ENCODE data around the gene BCAR3.
"Not testable (repeated sequence)": the region's sequence is repeated elsewhere in the genome, so short reads cannot be mapped to it uniquely, and the experiment has no call there.

The BCAR3 gene

DNA sequence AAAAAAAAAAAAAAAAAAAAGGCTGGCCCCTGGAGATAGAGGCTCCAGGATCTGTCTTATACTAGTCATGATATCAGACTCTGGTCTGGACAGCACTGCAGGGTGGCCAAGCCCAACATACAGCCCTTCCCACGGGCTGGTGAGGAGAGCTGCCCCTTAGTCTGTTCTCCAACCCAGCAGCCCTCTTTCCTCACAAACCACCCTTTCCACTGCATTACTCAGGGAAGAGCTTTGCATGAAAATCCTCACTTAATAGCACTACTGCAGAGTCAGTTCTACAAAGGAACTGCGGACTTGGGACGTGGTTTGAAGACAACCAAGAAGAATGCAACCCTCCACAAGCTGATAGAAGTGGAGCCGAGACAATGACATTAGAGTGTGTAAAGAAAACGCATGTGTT, 5.7 kb downstream of the BCAR3 start:
- TF ChIP-seq CTCF (IDR thresholded peaks at IDR 0.05) (no peak), ZFX (IDR thresholded peaks at IDR 0.05; ENCODE audit: borderline replicate concordance) (no peak)
- no peak overlapping the region for H3K27ac ChIP-seq

GRCh38 chr1:93675271-93675670, 6.4 kb downstream of the BCAR3 start:
- H3K27ac ChIP-seq, result no peak overlapping the region
- TF ChIP-seq CTCF (IDR thresholded peaks at IDR 0.05), result no peak
- no peak for TF ChIP-seq ZFX (IDR thresholded peaks at IDR 0.05; ENCODE audit: borderline replicate concordance)

DNA sequence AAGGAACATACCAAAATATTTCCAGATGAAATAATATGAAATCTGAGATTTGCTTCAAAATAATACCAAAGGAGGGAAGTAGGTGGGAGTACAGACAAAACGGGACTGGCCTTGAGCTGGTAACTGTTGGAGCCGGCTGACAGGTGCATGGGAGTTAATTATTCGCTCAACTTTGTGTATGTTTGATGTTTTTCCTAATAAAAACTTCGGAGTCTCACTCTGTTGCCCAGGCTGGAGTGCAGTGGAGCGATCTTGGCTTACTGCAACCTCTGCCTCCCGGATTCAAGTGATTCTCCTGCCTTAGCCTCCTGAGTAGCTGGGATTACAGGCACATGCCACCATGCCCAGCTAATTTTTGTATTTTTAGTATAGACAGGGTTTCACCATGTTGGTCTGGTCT, 7.6 kb downstream of the BCAR3 start:
- H3K27ac ChIP-seq, result not testable (repeated sequence)

GRCh38 chr1:93673163-93673829, 8.3 kb downstream of the BCAR3 start:
- no peak for TF ChIP-seq ZFX (IDR thresholded peaks at IDR 0.05; ENCODE audit: borderline replicate concordance)
- TF ChIP-seq CTCF (IDR thresholded peaks at IDR 0.05), result no peak
- no peak overlapping the region for H3K27ac ChIP-seq

DNA sequence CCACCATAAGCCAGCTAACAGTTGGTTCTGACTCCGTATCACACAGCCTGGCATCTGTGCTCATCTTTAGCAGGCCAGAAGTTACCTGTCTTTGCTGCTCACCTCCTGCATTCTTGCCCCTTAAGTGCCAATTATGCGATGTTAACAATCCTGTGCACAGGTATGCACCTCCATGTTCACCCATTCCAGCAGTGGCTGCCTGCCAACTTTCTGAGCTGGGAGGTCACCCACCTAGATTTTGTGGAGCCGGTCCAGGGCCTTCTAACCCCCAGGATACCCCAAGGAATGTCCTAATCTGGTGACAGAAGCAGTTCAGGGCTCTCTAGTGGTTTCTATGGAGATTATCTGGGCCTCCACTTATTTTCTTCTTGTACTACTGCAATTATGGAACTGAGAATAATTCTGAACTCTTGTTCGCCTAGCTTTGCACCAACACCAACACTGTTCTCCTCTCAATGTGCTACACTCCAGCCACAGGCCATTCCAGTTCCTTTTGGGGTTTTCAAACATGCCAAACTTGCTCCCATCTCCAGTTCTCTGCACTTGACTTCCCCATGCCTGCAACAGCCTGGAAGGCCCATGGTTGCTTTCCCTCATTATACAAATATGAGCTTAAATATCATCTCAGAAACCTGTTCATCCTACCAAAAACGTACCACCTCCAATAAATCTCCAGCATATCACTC, 9.0 kb downstream of the BCAR3 start:
- TF ChIP-seq CTCF (IDR thresholded peaks at IDR 0.05), result no peak
- no peak for TF ChIP-seq ZFX (IDR thresholded peaks at IDR 0.05; ENCODE audit: borderline replicate concordance)
- no peak overlapping the region for H3K27ac ChIP-seq

- no peak overlapping the region for H3K27ac ChIP-seq
- TF ChIP-seq ZFX (IDR thresholded peaks at IDR 0.05; ENCODE audit: borderline replicate concordance) (no peak), CTCF (IDR thresholded peaks at IDR 0.05) (no peak)
These were observed 9.6 kb downstream of the BCAR3 start for GRCh38 chr1:93672069-93672468.

- no peak overlapping the region for H3K27ac ChIP-seq
These were observed 10.5 kb downstream of the BCAR3 start for GRCh38 chr1:93671099-93671621.

DNA sequence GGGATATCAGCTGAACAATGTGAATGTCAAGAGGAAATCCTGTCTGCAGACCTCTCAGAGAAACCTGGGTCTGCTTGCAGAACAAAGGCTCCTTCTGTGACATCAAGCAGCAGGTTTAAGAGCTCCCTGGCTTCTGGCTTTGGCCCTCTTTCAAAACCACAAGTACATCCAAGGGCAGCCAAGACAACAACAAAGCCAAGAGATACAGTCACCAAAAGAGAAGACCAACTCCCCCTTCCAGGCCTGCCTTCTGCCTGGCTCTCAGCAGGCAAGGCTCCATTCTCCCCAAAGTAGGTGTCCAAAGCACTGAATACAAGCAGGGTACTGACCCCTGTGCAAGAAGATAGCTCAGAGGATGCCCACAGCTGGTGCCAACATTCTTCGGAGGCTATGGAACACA, 11.5 kb downstream of the BCAR3 start:
- TF ChIP-seq CTCF (IDR thresholded peaks at IDR 0.05) (no peak), ZFX (IDR thresholded peaks at IDR 0.05; ENCODE audit: borderline replicate concordance) (no peak)
- H3K27ac ChIP-seq, result no peak overlapping the region

More at GRCh38 chr1:93671099-93671621, 10.5 kb downstream of the BCAR3 start:
- TF ChIP-seq ZFX (IDR thresholded peaks at IDR 0.05; ENCODE audit: borderline replicate concordance), result no peak

All from 22Rv1 (cell line).